Anterior cingulate cortex (tissue), 58 donors: ENCODE results near the gene DAAM2.

Experiments
- DNase-seq, 58 donors: peaks; one replicate each; lab custom pipeline; 2025; lab: John Stamatoyannopoulos, UW

The DAAM2 gene

DNA sequence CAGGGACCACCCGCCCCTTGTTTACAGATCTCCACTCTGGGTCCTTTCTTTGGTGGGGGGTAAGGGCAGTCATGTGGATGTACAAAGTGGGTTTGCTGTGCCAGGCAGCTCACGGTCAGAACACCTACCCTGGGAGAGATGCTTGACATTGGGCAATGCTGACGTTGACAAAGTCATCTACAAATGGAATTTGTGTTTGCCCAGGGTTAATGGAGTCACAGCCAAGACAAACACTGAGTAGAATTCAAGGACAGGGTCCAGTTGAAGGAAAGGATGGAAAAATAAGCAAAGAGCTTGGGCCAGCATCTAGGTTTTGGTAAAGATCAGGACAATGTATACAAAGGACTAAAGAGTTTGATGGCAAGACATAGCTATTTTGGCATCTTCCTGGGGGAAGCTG, 87.4 kb downstream of the DAAM2 start:
- DNase-seq: no peak

- DNase-seq: no peak
Measured at GRCh38 chr6:39880594-39880993, 88.4 kb downstream of the DAAM2 start.

DNA sequence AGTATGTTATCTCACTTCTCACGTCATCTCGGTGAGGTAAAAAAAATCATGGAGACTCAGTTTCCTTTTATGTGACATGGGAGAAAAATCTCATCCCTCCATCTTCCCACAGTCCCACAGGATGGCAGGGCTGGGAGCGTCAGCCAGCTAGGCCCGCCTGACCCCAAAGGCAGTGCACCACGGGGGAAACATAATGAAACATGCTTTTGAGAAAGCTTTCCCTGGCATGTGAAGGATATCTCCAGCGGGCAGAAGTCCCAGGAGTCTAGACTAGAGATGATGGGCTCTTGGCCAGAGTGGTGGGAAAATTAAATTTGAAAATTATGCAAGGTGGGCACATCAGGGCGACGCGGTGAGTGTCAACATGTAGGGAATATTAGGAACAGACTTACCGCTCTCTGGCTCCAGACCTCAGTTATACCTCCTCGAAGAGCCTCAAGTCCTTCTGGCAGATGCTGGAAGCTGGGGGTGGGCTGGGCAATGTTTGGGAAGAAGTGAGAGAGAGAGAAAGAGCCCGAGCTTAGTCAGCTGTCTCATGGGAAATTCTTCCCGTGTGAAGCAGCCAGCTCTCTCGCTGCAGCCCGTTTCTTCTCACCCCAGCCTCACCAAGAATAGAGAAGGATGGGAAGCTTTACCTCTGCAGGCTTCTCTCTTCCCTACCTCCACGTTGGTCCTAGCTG, 89.8 kb downstream of the DAAM2 start:
- peak in 28 of 58 donors; percentile 15 to 71 (median 33) for DNase-seq

GRCh38 chr6:39882531-39882899, 90.3 kb downstream of the DAAM2 start:
- peak in 26 of 58 donors; percentile 6 to 71 (median 30) for DNase-seq

- DNase-seq: no peak
Measured at GRCh38 chr6:39884696-39885095, 92.5 kb downstream of the DAAM2 start.

- DNase-seq: no peak
Measured at GRCh38 chr6:39885691-39886090, 93.5 kb downstream of the DAAM2 start.

GRCh38 chr6:39886871-39887270, 94.7 kb downstream of the DAAM2 start:
- DNase-seq: no peak

DNA sequence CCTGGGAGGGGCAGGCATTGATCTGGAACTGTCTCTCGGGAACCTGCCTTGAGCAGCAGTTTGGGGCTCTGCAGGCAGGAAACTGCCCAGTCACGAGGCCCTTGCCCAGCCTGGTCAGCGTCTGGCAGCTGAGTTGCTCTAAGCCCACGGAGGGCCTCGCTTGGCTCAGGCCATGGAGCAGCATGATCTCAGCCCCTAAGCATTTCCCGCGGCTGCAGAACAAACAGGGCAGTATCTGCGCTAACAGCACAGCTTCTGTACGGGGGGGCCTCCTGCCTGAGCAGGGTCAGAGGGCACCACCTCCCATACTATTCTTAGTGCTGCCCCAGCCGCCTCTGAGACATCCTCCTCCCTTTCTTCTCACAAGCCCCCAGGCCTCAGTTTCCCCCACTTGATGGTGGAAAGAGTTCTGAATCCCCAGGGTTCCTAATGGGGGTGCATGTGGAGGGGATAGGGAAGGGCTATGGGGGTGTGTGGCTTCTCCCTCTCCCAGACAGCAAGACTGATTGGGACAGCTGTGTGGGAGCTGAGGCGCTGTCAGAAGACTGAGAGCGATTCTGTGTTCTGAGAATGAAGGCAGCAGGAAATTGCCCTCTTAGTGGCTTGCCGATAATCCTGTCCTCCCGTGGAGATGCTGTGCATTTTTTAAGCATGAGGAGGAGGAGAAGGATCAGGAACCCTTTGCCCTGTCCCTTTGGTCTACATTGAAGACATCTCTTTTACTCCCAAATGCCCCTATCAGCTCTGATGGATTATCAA, 95.7 kb downstream of the DAAM2 start:
- peak in 50 of 58 donors; percentile 16 to 90 (median 66) for DNase-seq

DNA sequence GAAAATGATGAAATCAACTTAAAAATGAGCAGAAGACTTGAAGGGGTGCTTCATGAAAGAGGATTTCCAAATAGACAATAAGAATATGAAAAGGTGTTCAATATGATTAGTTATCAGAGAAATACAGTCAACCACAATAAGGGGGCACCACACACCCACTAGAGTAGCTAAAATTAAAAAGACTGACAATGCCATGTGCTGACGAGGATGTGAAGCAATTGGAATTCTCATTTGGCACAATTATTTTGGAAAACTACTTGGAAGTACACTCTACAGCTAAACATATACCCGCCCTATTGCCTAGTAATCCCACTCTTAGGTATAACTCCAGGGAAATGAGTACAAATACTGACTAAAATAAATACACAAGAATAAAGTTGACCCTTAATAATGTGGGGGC, 97.1 kb downstream of the DAAM2 start:
- no peak for DNase-seq

DNA sequence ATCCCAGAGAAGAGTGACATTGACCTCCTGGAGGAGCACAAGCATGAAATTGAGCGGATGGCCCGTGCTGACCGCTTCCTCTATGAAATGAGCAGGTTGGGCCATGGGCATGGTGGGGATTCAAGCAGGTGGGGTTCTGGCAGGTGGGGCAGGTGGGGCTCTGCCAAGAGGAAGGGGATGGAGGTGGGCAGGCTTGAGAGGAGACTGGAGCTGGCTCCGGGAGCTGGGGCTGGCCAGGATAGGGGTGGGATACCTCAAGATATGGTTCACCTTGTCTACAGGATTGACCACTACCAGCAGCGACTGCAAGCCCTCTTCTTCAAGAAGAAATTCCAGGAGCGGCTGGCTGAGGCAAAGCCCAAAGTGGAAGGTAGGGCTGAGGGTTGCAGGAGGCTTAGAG, 99.2 kb downstream of the DAAM2 start:
- no peak for DNase-seq

GRCh38 chr6:39891976-39892375, 99.8 kb downstream of the DAAM2 start:
- DNase-seq: no peak

GRCh38 chr6:39892490-39893129, 100.4 kb downstream of the DAAM2 start:
- DNase-seq: peak in 52 of 58 donors; percentile 7 to 77 (median 40)

- DNase-seq: peak in 1 of 58 donors; percentile 29
Measured at GRCh38 chr6:39893286-39893685, 101.1 kb downstream of the DAAM2 start.

GRCh38 chr6:39896701-39897100, 104.5 kb downstream of the DAAM2 start:
- DNase-seq: no peak

DNA sequence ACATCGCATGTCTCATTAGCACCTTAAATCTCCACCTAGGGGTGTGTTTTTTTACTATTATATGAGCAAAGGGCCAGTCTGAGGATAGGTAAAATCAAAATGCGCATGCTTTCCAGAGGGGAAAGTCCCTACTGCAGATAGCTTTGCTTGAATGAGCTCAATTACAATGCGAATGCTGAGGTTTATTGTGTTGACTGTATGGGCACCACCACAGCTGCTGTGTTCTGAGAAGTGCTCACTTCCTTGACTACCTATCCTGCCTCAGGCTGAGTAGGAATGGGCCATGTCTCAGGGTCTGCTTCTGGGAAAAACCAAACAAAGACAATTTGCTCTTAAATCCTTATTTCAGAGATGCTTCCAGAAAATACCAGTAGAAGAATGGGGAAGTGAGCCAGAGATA, 105.5 kb downstream of the DAAM2 start:
- no peak for DNase-seq

GRCh38 chr6:39898625-39899024, 106.4 kb downstream of the DAAM2 start:
- DNase-seq: no peak

- DNase-seq: no peak
Measured at GRCh38 chr6:39899554-39900295, 107.5 kb downstream of the DAAM2 start.

GRCh38 chr6:39901116-39901655, 109.0 kb downstream of the DAAM2 start:
- DNase-seq: no peak

- DNase-seq: no peak
Measured at GRCh38 chr6:39901670-39902069, 109.5 kb downstream of the DAAM2 start.

- no peak for DNase-seq
Measured at GRCh38 chr6:39902136-39902535, 110.0 kb downstream of the DAAM2 start.
